ENCODE data around the gene GPC6.

DNA sequence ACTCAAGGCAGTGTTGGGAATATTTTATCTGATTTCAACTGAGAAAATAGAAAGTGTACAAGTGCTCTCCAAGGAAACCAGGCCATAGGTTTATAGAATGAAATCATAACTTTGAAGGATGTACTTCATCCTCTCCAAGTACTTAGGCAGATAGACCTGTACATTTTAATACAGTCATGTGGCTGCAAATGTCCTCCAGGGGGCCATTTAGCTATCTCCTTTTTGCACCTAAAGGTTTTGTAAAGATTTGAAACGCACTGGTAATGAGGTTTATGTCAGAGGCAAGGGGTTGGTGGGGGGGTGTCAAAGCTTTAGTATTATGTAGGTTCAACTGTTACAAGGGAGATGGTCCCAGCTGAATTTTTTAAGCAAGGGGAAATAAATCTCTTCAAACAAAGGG is 888.4 kb downstream of the GPC6 start:
- TF ChIP-seq ZNF354B (CRISPR knock-in tag; IDR thresholded peaks at IDR 0.05) (no peak), POLR2AphosphoS5 (IDR thresholded peaks at IDR 0.05; ENCODE audit: control insufficient read depth, insufficient read depth, low read depth, low read length) (no peak), NFE2L1 (tag; IDR thresholded peaks at IDR 0.05; ENCODE audit: borderline replicate concordance, low read depth) (no peak), NCOA2 (IDR thresholded peaks at IDR 0.05; ENCODE audit: partially characterized antibody in 2 of 2) (no peak)
- TF ChIP-seq, protein P1, sequence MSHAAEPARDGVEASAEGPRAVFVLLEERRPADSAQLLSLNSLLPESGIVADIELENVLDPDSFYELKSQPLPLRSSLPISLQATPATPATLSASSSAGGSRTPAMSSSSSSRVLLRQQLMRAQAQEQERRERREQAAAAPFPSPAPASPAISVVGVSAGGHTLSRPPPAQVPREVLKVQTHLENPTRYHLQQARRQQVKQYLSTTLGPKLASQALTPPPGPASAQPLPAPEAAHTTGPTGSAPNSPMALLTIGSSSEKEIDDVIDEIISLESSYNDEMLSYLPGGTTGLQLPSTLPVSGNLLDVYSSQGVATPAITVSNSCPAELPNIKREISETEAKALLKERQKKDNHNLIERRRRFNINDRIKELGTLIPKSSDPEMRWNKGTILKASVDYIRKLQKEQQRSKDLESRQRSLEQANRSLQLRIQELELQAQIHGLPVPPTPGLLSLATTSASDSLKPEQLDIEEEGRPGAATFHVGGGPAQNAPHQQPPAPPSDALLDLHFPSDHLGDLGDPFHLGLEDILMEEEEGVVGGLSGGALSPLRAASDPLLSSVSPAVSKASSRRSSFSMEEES (CRISPR knock-in tag; IDR thresholded peaks at IDR 0.05) = no peak
